DND-41 (cell line): ENCODE results near the gene YBX2.

Experiments used
- ATAC-seq: fragments of 200-7000 bp; cut with Tn5 transposase; 3 replicates; pipeline ENCODE4 v1.9.1; 2021; ENCODE audit warnings: low read depth; ENCODE audit not compliant: insufficient read depth
- DNase-seq: peaks from one replicate; pipeline ENCODE4 v3.0.0-alpha.2; 2020
- H2AFZ ChIP-seq: 2 replicates; pipeline ENCODE4 v1.6.0; 2012; ENCODE audit warnings: low read depth, low read length
- H3K27ac ChIP-seq: 2 replicates; pipeline ENCODE4 v1.5.1; 2012; ENCODE audit warnings: low read length, inconsistent platforms
- H3K27me3 ChIP-seq: fragments of 200-600 bp; sonication (generic); 2 replicates; pipeline ENCODE4 v1.6.0; 2012; ENCODE audit warnings: low read length, mild to moderate bottlenecking, inconsistent platforms; ENCODE audit not compliant: insufficient read depth, poor library complexity
- H3K36me3 ChIP-seq: 2 replicates; pipeline ENCODE4 v1.5.1; 2012; ENCODE audit warnings: low read length, inconsistent platforms; ENCODE audit not compliant: insufficient read depth
- H3K4me1 ChIP-seq: 2 replicates; pipeline ENCODE4 v1.5.1; 2012; ENCODE audit warnings: mild to moderate bottlenecking, low read length; ENCODE audit not compliant: insufficient read depth
- H3K4me2 ChIP-seq: 2 replicates; pipeline ENCODE4 v1.6.0; 2012; ENCODE audit warnings: mild to moderate bottlenecking, moderate library complexity, low read length, inconsistent platforms; ENCODE audit not compliant: insufficient read depth
- H3K4me3 ChIP-seq, 2 experiments: fragments of 200-600 bp in 1 of 2; shearing (Covaris generic) in 1 of 2; 2 replicates each; pipeline ENCODE4 v1.5.1; 2012 to 2016; ENCODE audit warnings: inconsistent platforms in 2 of 2, low read length in 2 of 2, mild to moderate bottlenecking in 2 of 2, low read depth in 1 of 2, moderate library complexity in 1 of 2
- H3K79me2 ChIP-seq: 2 replicates; pipeline ENCODE4 v1.6.0; 2012; ENCODE audit warnings: low read length, inconsistent platforms; ENCODE audit not compliant: insufficient read depth
- H3K9ac ChIP-seq: 2 replicates; pipeline ENCODE4 v1.6.0; 2012; ENCODE audit warnings: low read depth, mild to moderate bottlenecking, inconsistent platforms, low read length, moderate library complexity
- H3K9me3 ChIP-seq: 2 replicates; pipeline ENCODE4 v1.5.1; 2012; ENCODE audit warnings: low read length, moderate library complexity, mild to moderate bottlenecking, inconsistent platforms; ENCODE audit not compliant: insufficient read depth, severe bottlenecking
- H4K20me1 ChIP-seq: 2 replicates; pipeline ENCODE4 v1.6.0; 2012; ENCODE audit warnings: low read length; ENCODE audit not compliant: insufficient read depth
- EZH2 ChIP-seq: IDR thresholded peaks from 3 replicates; pipeline ENCODE4 v1.6.1; 2012; ENCODE audit warnings: borderline replicate concordance, low read depth, mild to moderate bottlenecking, moderate library complexity, low read length, inconsistent platforms; ENCODE audit not compliant: severe bottlenecking
- TF ChIP-seq, protein P1 (sequence below): IDR thresholded peaks from 2 replicates; pipeline ENCODE4 v1.5.1; 2012; ENCODE audit warnings: borderline replicate concordance, low read length, moderate library complexity, mild to moderate bottlenecking; ENCODE audit not compliant: poor library complexity, severe bottlenecking; ENCODE audit errors: extremely low read depth

Gene YBX2

DNA sequence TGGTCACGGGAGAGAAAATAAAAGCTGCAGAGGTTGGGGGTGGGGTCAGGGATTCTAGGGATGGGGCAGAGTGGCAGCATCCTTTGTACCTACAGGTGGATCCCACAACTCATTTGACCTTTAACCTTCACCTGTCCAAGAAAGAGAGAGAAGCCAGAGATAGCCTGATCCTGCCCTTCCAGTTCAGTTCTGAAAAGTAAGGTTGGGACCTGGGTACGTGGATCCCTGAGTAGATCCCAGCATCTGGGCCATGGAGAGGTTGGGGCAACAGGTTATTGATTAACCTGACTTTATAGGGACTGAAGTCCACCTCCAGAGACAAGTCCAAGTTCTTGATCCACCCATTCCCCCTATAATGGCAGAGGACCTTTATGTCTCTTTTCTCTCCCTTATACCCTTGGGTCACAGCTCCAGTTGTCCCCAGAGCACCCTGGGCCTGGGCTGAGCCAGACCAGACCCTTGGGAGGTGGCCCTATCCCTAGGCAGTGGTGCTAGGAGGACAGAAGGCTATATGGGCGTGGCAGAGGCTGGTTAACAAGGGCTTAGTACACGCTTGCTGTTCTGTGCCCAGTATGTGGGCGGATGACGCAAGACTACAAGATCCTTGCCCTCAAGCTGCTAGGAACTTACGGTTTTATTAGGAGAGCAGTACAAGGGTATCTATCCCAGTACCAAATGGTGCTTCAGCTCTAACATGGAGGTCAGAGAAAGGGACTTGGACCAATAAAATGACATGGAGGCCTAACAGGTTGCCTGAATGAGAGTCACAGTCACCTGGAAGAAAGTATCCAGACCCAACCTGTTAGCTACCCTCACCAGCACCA, 35.5 kb downstream of the YBX2 start:
- peaks cover 49% of the 10 kb centered on the region for H3K36me3 ChIP-seq
- no peak overlapping the region for H3K9ac ChIP-seq
- peaks cover 8% of the 10 kb centered on the region for H3K79me2 ChIP-seq
- no peak overlapping the region for H3K4me2 ChIP-seq
- no peak overlapping the region for H3K27ac ChIP-seq
- H3K4me1 ChIP-seq = peaks cover 10% of the 10 kb centered on the region
- DNase-seq (no peak), ATAC-seq (no peak)
- no peaks in the 10 kb centered on the region for H4K20me1 ChIP-seq
- H2AFZ ChIP-seq = no peak overlapping the region
- no peaks in the 10 kb centered on the region for H3K27me3 ChIP-seq
- TF ChIP-seq, protein P1, sequence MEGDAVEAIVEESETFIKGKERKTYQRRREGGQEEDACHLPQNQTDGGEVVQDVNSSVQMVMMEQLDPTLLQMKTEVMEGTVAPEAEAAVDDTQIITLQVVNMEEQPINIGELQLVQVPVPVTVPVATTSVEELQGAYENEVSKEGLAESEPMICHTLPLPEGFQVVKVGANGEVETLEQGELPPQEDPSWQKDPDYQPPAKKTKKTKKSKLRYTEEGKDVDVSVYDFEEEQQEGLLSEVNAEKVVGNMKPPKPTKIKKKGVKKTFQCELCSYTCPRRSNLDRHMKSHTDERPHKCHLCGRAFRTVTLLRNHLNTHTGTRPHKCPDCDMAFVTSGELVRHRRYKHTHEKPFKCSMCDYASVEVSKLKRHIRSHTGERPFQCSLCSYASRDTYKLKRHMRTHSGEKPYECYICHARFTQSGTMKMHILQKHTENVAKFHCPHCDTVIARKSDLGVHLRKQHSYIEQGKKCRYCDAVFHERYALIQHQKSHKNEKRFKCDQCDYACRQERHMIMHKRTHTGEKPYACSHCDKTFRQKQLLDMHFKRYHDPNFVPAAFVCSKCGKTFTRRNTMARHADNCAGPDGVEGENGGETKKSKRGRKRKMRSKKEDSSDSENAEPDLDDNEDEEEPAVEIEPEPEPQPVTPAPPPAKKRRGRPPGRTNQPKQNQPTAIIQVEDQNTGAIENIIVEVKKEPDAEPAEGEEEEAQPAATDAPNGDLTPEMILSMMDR = no peak
- TF ChIP-seq EZH2 = no peak
- H3K9me3 ChIP-seq = no peaks in the 10 kb centered on the region
- no peak overlapping the region for H3K4me3 ChIP-seq

DNA sequence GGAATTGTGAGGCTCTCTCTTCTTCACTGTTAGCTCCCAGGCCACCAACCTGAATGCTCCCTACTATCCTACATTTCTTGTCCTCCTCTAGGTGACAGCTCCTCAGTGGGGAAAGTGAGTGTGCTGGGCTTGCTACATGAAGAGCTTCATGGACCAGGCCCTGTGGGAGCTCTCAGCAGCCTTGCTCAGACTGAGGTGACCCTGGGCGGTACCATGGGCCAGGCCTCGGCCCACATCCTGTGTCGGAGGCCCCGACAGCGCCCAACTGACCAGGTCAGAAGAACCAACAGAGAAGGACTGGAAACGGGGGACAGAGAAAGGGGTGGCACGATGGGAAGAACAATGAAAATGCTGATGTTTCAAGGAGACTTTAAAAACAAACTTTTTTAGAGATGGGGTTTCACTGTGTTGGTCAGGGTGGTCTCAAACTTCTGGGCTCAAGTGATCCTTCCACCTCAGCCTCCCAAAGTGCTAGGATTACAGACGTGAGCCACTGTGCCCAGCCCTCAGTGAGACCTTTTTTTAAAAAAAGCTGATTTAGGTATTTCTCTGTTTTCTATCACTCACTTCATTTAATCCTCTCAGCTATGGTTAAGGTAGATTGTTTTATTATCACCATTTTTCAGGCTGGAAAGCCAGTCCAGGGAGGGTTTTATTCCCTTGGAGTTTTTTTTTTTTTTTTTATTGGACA, 37.5 kb downstream of the YBX2 start:
- ATAC-seq (no peak), DNase-seq (no peak)
- no peaks in the 10 kb centered on the region for H3K9me3 ChIP-seq
- no peak overlapping the region for H3K27ac ChIP-seq
- no peaks in the 10 kb centered on the region for H4K20me1 ChIP-seq
- peaks cover 19% of the 10 kb centered on the region for H3K4me1 ChIP-seq
- no peak for TF ChIP-seq EZH2
- TF ChIP-seq, protein P1 = no peak
- no peak overlapping the region for H3K9ac ChIP-seq
- H3K79me2 ChIP-seq = peaks cover 23% of the 10 kb centered on the region
- no peaks in the 10 kb centered on the region for H3K27me3 ChIP-seq
- peaks cover 56% of the 10 kb centered on the region for H3K36me3 ChIP-seq
- H3K4me3 ChIP-seq = no peak overlapping the region
- no peak overlapping the region for H2AFZ ChIP-seq
- no peak overlapping the region for H3K4me2 ChIP-seq

DNA sequence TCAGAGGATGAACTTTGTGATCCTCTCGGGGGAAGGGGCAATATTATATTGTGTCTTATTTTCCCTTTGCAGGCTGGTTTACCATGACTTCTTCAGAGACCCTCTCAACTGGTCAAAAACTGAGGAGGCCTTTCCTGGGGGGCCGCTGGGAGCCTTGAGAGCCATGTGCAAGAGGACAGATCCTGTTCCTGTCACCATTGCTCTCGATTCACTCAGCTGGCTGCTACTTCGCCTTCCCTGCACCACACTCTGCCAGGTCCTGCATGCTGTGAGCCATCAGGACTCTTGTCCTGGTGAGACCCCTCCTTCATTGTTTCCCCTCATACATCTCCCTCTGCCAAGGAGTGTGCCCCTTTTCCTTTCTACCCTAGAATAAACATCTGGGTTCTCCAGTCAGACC, 39.9 kb downstream of the YBX2 start:
- Histone ChIP-seq H4K20me1 (peaks cover 14% of the 10 kb centered on the region), H3K4me2 (no peak overlapping the region; the same call in 1 of the 2 replicates), H3K36me3 (peaks cover 54% of the 10 kb centered on the region), H3K9me3 (no peaks in the 10 kb centered on the region), H3K4me1 (peaks cover 32% of the 10 kb centered on the region), H2AFZ (no peak overlapping the region), H3K27ac (no peak overlapping the region), H3K79me2 (peaks cover 46% of the 10 kb centered on the region), H3K9ac (no peak overlapping the region), H3K27me3 (no peaks in the 10 kb centered on the region), H3K4me3 (no peak overlapping the region)
- ATAC-seq (no peak), DNase-seq (no peak)
- no peak for TF ChIP-seq EZH2
- TF ChIP-seq, protein P1 = no peak
